NT2/D1 (cell line): Measurements from ENCODE around the gene FAM13A.

Experiments
- DNase-seq: peaks from one replicate; pipeline ENCODE4 v3.0.0-alpha.2; 2011; ENCODE audit warnings: low read depth, low spot score
- H3K27me3 ChIP-seq: 2 replicates; pipeline ENCODE4 v1.6.0; 2011; ENCODE audit warnings: mild to moderate bottlenecking; ENCODE audit not compliant: insufficient read length, insufficient read depth
- H3K36me3 ChIP-seq: 2 replicates; pipeline ENCODE4 v1.6.1; 2011; ENCODE audit warnings: mild to moderate bottlenecking, low read length, mixed read lengths; ENCODE audit not compliant: insufficient read depth, insufficient read length
- H3K4me1 ChIP-seq: 2 replicates; pipeline ENCODE4 v1.5.1; 2011; ENCODE audit not compliant: insufficient read depth, insufficient read length
- H3K4me3 ChIP-seq: 2 replicates; pipeline ENCODE4 v1.5.1; 2011; ENCODE audit warnings: low read depth; ENCODE audit not compliant: insufficient read length
- H3K9ac ChIP-seq: 2 replicates; pipeline ENCODE4 v1.6.0; 2011; ENCODE audit warnings: low read depth; ENCODE audit not compliant: insufficient read length
- H3K9me3 ChIP-seq: 2 replicates; pipeline ENCODE4 v1.5.1; 2011; ENCODE audit warnings: mild to moderate bottlenecking, low read length; ENCODE audit not compliant: insufficient read depth
- SUZ12 ChIP-seq: IDR thresholded peaks from 2 replicates; pipeline ENCODE4 v1.6.1; 2011; ENCODE audit not compliant: insufficient read length, insufficient read depth; ENCODE audit errors: extremely low read depth
- YY1 ChIP-seq: IDR thresholded peaks from 2 replicates; pipeline ENCODE4 v1.6.1; 2011; ENCODE audit not compliant: insufficient read length, insufficient read depth
- ZNF274 ChIP-seq: IDR thresholded peaks from 2 replicates; pipeline ENCODE4 v1.6.1; 2011; ENCODE audit warnings: mild to moderate bottlenecking, low read depth, low read length

FAM13A gene

GRCh38 chr4:89056953-89057398 is at the start of gene FAM13A:
FAM13A (minus strand) TSS chr4:89057185; CDS start chr4:89056964, 221 bp downstream.
- Histone ChIP-seq H3K4me3 (peak within 1 kb of the TSS; percentile 43), H3K9me3 (no peaks in the 10 kb centered on the region), H3K36me3 (no peaks in the 10 kb centered on the region), H3K27me3 (no peaks in the 10 kb centered on the region), H3K9ac (peak within 1 kb of the TSS; percentile 29), H3K4me1 (peaks cover 2% of the 10 kb centered on the region)
- TF ChIP-seq YY1 (no peak), ZNF274 (no peak), SUZ12 (no peak)
- peak; percentile 89 for DNase-seq

GRCh38 chr4:89105726-89106125 is 48.7 kb upstream of the FAM13A start:
- DNase-seq = no peak
- H3K4me3 ChIP-seq = no peak overlapping the region
- H3K4me1 ChIP-seq = no peaks in the 10 kb centered on the region
- H3K9me3 ChIP-seq = peaks cover 4% of the 10 kb centered on the region; the same call in 1 of the 2 replicates
- no peak overlapping the region for H3K9ac ChIP-seq
- H3K36me3 ChIP-seq = no peaks in the 10 kb centered on the region
- no peak for TF ChIP-seq YY1
- peaks cover 22% of the 10 kb centered on the region for H3K27me3 ChIP-seq

GRCh38 chr4:89101256-89102161 is 44.5 kb upstream of the FAM13A start:
- Histone ChIP-seq H3K4me1 (no peaks in the 10 kb centered on the region), H3K9ac (no peak overlapping the region)

GRCh38 chr4:89100853-89101252 is 43.9 kb upstream of the FAM13A start:
- Histone ChIP-seq H3K9ac (no peak overlapping the region), H3K4me1 (no peaks in the 10 kb centered on the region), H3K27me3 (no peaks in the 10 kb centered on the region), H3K9me3 (no peaks in the 10 kb centered on the region), H3K4me3 (no peak overlapping the region), H3K36me3 (no peaks in the 10 kb centered on the region)
- TF ChIP-seq YY1 (no peak), ZNF274 (no peak), SUZ12 (no peak)
- no peak for DNase-seq

More at GRCh38 chr4:89101256-89102161, 44.5 kb upstream of the FAM13A start:
- no peaks in the 10 kb centered on the region for H3K36me3 ChIP-seq
- no peaks in the 10 kb centered on the region for H3K9me3 ChIP-seq
- no peak for TF ChIP-seq YY1
- TF ChIP-seq SUZ12 = no peak
- no peak for TF ChIP-seq ZNF274
- no peak for DNase-seq
- no peaks in the 10 kb centered on the region for H3K27me3 ChIP-seq
- no peak overlapping the region for H3K4me3 ChIP-seq

DNA sequence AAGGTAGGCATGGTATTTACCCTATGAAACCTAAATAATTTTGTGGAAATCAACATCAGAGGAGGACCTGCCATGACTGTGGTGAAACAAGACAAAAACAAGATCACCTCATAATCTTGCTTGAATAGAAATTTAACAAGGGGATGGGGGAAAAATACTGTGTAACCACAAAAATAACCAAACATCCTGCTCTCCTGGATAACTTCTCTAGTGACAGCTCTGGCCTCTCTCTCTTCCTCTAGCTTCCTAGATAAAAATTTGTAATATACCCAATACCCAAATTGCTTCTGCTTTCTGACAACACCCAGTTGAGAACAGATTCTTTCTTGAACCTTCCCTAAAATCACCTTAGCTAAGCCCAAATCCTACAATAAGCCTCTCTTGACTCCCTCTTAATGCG is 42.5 kb upstream of the FAM13A start:
- Histone ChIP-seq H3K9ac (no peak overlapping the region), H3K4me3 (no peak overlapping the region), H3K27me3 (no peaks in the 10 kb centered on the region), H3K36me3 (no peaks in the 10 kb centered on the region), H3K4me1 (no peaks in the 10 kb centered on the region), H3K9me3 (no peaks in the 10 kb centered on the region)
- no peak for TF ChIP-seq SUZ12
- no peak for TF ChIP-seq ZNF274
- no peak for TF ChIP-seq YY1
- no peak for DNase-seq

DNA sequence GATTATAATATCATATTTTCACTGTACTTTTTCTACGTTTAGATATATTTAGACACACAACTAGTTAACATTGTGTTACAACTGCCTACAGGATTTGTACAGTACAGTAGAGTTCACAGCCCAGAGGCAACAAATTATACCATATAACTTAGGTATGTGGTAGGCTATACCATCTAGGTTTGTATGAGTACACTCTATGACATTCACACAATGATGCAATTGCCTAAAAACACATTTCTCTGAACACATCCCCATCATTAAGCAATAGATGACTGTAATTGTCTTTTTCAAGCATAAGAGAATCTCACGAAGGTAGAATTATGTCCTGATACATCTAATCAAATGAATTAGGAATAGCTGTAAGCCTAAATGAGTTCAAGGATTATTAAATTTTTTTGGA is 42.0 kb upstream of the FAM13A start:
- H3K9ac ChIP-seq = no peak overlapping the region
- no peaks in the 10 kb centered on the region for H3K4me1 ChIP-seq
- no peak for TF ChIP-seq YY1

DNA sequence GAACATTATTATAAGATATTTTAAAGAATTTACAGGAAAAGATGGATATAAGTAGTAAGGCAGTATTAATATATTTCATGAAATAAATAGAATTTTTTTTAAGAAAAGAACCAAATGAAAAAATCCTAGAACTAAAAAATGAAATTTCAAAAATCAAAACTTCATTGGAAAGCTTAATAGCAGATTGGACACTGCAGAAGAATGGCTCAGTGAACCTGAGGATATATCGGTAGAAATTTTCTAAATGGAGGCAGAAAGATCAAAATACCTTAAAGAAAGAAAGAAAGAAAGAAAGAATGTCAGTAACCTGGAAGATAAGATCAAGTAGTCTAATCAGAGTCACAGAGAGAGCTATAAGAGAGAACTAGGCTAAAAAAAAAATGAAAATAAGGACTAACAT is 21.3 kb upstream of the FAM13A start:
- Histone ChIP-seq H3K4me1 (no peaks in the 10 kb centered on the region), H3K27me3 (no peaks in the 10 kb centered on the region), H3K9me3 (no peaks in the 10 kb centered on the region), H3K36me3 (no peaks in the 10 kb centered on the region), H3K9ac (no peak overlapping the region), H3K4me3 (no peak overlapping the region)
- no peak for TF ChIP-seq ZNF274
- TF ChIP-seq SUZ12 = no peak
- no peak for TF ChIP-seq YY1
- no peak for DNase-seq

More for the DNA sequence above, 42.0 kb upstream of the FAM13A start:
- no peak for DNase-seq
- no peaks in the 10 kb centered on the region for H3K36me3 ChIP-seq
- no peak overlapping the region for H3K4me3 ChIP-seq
- no peaks in the 10 kb centered on the region for H3K9me3 ChIP-seq
- H3K27me3 ChIP-seq = no peaks in the 10 kb centered on the region
